ENCODE data around the gene CRLF2. TPM values are rescaled to one million over a fixed set of nuclear protein-coding genes. Genes with fewer than 3 reads are reported as not detected.

CRLF2 gene
- total RNA-seq, 1 experiment from 2014 or later: not detected

GRCh38 chrX:1249101-1249887 is 36.8 kb upstream of the CRLF2 start (continued):
- TF ChIP-seq ZNF423 (CRISPR knock-in tag; IDR thresholded peaks at IDR 0.05): no peak
- TF ChIP-seq ZNF281 (CRISPR knock-in tag; IDR thresholded peaks at IDR 0.05): peak; percentile 42; the same call in 1 of the 2 replicates
- TF ChIP-seq SMAD3 (CRISPR knock-in tag; IDR thresholded peaks at IDR 0.05; ENCODE audit: borderline replicate concordance): peak; percentile 91
- TF ChIP-seq MXD4 (CRISPR knock-in tag; IDR thresholded peaks at IDR 0.05; ENCODE audit: borderline replicate concordance): no peak
- no peak for TF ChIP-seq ERG (CRISPR knock-in tag; IDR thresholded peaks at IDR 0.05)
- TF ChIP-seq NR3C1 (CRISPR knock-in tag; conservative IDR thresholded peaks at IDR 0.05; ENCODE audit: low read depth): no peak
- TF ChIP-seq FOXP1 (CRISPR knock-in tag; IDR thresholded peaks at IDR 0.05; ENCODE audit: borderline replicate concordance): 0 out of 2 replicates have a peak, but pooled peaks have one; percentile 67
- no peak for TF ChIP-seq ZNF138 (CRISPR knock-in tag; conservative IDR thresholded peaks at IDR 0.05)
- no peak for TF ChIP-seq SOX15 (CRISPR knock-in tag; IDR thresholded peaks at IDR 0.05)
- TF ChIP-seq ZNF219 (CRISPR knock-in tag; IDR thresholded peaks at IDR 0.05; ENCODE audit: borderline replicate concordance): no peak
- no peak for TF ChIP-seq JUN (CRISPR knock-in tag; IDR thresholded peaks at IDR 0.05)
- TF ChIP-seq RORB (CRISPR knock-in tag; IDR thresholded peaks at IDR 0.05): no peak
- peak; percentile 55; the same call in 1 of the 2 replicates for TF ChIP-seq MYBL2 (CRISPR knock-in tag; IDR thresholded peaks at IDR 0.05)
- peak; percentile 80 for TF ChIP-seq PRDM15 (CRISPR knock-in tag; IDR thresholded peaks at IDR 0.05)
- TF ChIP-seq E2F1 (CRISPR knock-in tag; IDR thresholded peaks at IDR 0.05): peak; percentile 62; the same call in 1 of the 2 replicates
- 0 out of 2 replicates have a peak, but pooled peaks have one; percentile 37 for TF ChIP-seq ARID4B (CRISPR knock-in tag; IDR thresholded peaks at IDR 0.05; ENCODE audit: borderline replicate concordance)
- no peak; the same call in 1 of the 2 replicates for TF ChIP-seq ATF6 (CRISPR knock-in tag; IDR thresholded peaks at IDR 0.05)
- TF ChIP-seq ATF2 (CRISPR knock-in tag; IDR thresholded peaks at IDR 0.05; ENCODE audit: borderline replicate concordance, low read depth): no peak
- no peak for TF ChIP-seq TEAD4 (CRISPR knock-in tag; IDR thresholded peaks at IDR 0.05)
- TF ChIP-seq CBFB (CRISPR knock-in tag; IDR thresholded peaks at IDR 0.05; ENCODE audit: low read depth): no peak
- TF ChIP-seq TP53 (CRISPR knock-in tag; IDR thresholded peaks at IDR 0.05): no peak; the same call in 1 of the 2 replicates
